OCI-LY7 (cell line): ENCODE results near the gene SLC30A7. TPM values are rescaled to one million over a fixed set of nuclear protein-coding genes. Genes with fewer than 3 reads are reported as not detected.

ENCODE experiments used
- BruUV-seq: library from RNA; stranded (reverse); fragments of 400-500 nt; replicated peaks from 2 replicates; lab custom pipeline; 2021; lab: Mats Ljungman, UMichigan
- CTCF ChIA-PET: fragments of 300-600 bp; sonication (Branson Sonifier 250); formaldehyde crosslinking; loops from one replicate; lab custom pipeline; 2022; ENCODE audit warnings: antibody characterized with exemption; ENCODE audit not compliant: unreplicated experiment; lab: Charles Lee
- POLR2A ChIA-PET: fragments of 300-600 bp; sonication (Branson Sonifier 250); formaldehyde crosslinking; loops from one replicate; lab custom pipeline; 2022; ENCODE audit warnings: antibody characterized with exemption; lab: Charles Lee
- DNase-seq: peaks from one replicate; pipeline ENCODE4 v3.0.0-alpha.2; 2015; ENCODE audit warnings: low spot score
- H2AFZ ChIP-seq: fragments of 200-600 bp; sonication (generic), shearing (Covaris generic); 2 replicates; pipeline ENCODE4 v1.6.1; 2014; ENCODE audit warnings: mild to moderate bottlenecking, antibody characterized with exemption, low read length, moderate library complexity
- H3K27ac ChIP-seq: fragments of 200-600 bp; sonication (generic); 2 replicates; pipeline ENCODE4 v1.5.1; 2014; ENCODE audit warnings: mixed run types, low read depth, mild to moderate bottlenecking, moderate library complexity, low read length, inconsistent platforms; ENCODE audit not compliant: poor library complexity, severe bottlenecking
- H3K36me3 ChIP-seq: fragments of 200-600 bp; sonication (generic); 2 replicates; pipeline ENCODE4 v1.6.1; 2014; ENCODE audit warnings: mild to moderate bottlenecking, antibody characterized with exemption, low read length, moderate library complexity, mixed read lengths; ENCODE audit not compliant: insufficient read depth
- H3K4me1 ChIP-seq: fragments of 200-600 bp; sonication (generic); 2 replicates; pipeline ENCODE4 v1.5.1; 2014; ENCODE audit warnings: mild to moderate bottlenecking, low read length; ENCODE audit not compliant: insufficient read depth, poor library complexity, severe bottlenecking
- H3K4me2 ChIP-seq: fragments of 200-600 bp; sonication (generic); 2 replicates; pipeline ENCODE4 v1.6.1; 2014; ENCODE audit warnings: mild to moderate bottlenecking, low read length
- H3K4me3 ChIP-seq: fragments of 200-600 bp; sonication (generic); 2 replicates; pipeline ENCODE4 v1.5.1; 2014; ENCODE audit warnings: mild to moderate bottlenecking, low read depth, low read length; ENCODE audit not compliant: poor library complexity, severe bottlenecking
- H3K79me2 ChIP-seq: fragments of 200-600 bp; sonication (generic); 2 replicates; pipeline ENCODE4 v1.6.1; 2016; ENCODE audit warnings: low read depth, mild to moderate bottlenecking, low read length, moderate library complexity, mixed read lengths; ENCODE audit not compliant: insufficient read depth
- H3K9me2 ChIP-seq: fragments of 200-600 bp; sonication (generic); 2 replicates; pipeline ENCODE4 v1.6.1; 2016; ENCODE audit warnings: mild to moderate bottlenecking, low read length, mixed read lengths; ENCODE audit not compliant: insufficient read depth
- H3K9me3 ChIP-seq: fragments of 200-600 bp; sonication (generic); 2 replicates; pipeline ENCODE4 v1.6.1; 2014; ENCODE audit warnings: mild to moderate bottlenecking, mixed run types, low read length, mixed read lengths
- H4K20me1 ChIP-seq: fragments of 200-600 bp; sonication (generic); 2 replicates; pipeline ENCODE4 v1.6.1; 2014; ENCODE audit warnings: mild to moderate bottlenecking, antibody characterized with exemption, low read length, moderate library complexity, mixed read lengths; ENCODE audit not compliant: insufficient read depth
- EZH2phosphoT487 ChIP-seq: fragments of 200-600 bp; sonication (generic); IDR thresholded peaks from 2 replicates; pipeline ENCODE4 v1.6.1; 2018; ENCODE audit warnings: low read depth, borderline replicate concordance, mild to moderate bottlenecking, mixed run types, antibody characterized with exemption, low read length, moderate library complexity, mixed read lengths
- intact Hi-C: fragments of 100-400 bp; cut with micrococcal nuclease; formaldehyde crosslinking; loops from one replicate; pipeline ENCODE4 v1.10.0; 2022; ENCODE audit not compliant: unreplicated experiment
- total RNA-seq, 2 experiments: library from RNA; depleted of rRNA in 1 of 2; stranded (reverse); fragments of >200 nt in 1 of 2; shearing (Covaris generic) in 1 of 2; gene quantifications; 2 replicates each; pipeline ENCODE4 v1.2.3, GENCODE V29; 2014 to 2022
- TF ChIP-seq, protein P1 (sequence below): fragments of 200-600 bp; sonication (generic); conservative IDR thresholded peaks from 2 replicates; pipeline ENCODE4 v1.5.1; 2014; ENCODE audit warnings: mild to moderate bottlenecking, antibody characterized with exemption, low read length, moderate library complexity, mixed read lengths

SLC30A7 gene
- total RNA-seq, 2 experiments from 2014 or later, result 8.6 to 15.3 TPM

DNA sequence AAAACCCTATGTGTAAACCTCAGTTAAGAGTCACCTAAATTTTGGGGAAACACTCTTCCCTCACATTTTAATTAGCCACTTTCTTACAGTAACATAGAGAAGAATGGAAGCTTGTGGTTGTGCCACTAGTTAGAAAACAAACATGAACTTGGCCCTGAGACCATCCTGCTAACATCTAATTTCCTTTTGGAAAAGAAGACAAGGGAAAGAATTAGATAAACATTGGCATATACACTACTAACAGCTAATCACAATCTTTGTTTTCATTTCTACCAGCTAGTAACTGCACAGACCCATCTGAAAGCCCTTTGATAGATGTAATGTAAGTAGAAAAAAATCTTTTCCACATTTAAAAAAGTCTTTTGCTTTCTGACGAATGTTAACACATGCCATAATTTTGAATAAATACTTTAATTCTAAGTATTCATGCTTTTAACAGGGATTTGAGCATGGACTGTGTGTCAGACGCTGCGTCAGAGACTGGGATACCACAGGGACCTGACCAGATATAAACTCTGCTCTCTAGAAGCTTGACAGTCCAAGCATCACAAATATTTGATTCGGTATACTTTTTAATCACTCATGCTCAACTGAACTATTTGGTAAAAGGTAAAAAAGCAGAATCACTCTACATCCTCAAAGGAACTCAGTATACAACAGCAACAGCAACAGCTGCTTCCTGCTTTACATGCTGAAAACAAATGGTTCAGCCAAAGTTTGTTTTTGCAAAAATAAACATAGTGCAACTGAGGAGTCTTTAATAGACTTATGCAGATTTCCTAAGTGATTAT lies 99.5 kb downstream of the SLC30A7 start:
- intact Hi-C loops, result no loop called here
- Histone ChIP-seq H3K9me3 (no peaks in the 10 kb centered on the region), H2AFZ (no peak overlapping the region), H3K4me1 (no peaks in the 10 kb centered on the region), H3K79me2 (no peaks in the 10 kb centered on the region), H3K9me2 (no peaks in the 10 kb centered on the region), H3K36me3 (peaks cover 77% of the 10 kb centered on the region), H3K4me3 (no peak overlapping the region), H4K20me1 (no peaks in the 10 kb centered on the region), H3K27ac (no peak overlapping the region), H3K4me2 (no peak overlapping the region)
- TF ChIP-seq, protein P1, sequence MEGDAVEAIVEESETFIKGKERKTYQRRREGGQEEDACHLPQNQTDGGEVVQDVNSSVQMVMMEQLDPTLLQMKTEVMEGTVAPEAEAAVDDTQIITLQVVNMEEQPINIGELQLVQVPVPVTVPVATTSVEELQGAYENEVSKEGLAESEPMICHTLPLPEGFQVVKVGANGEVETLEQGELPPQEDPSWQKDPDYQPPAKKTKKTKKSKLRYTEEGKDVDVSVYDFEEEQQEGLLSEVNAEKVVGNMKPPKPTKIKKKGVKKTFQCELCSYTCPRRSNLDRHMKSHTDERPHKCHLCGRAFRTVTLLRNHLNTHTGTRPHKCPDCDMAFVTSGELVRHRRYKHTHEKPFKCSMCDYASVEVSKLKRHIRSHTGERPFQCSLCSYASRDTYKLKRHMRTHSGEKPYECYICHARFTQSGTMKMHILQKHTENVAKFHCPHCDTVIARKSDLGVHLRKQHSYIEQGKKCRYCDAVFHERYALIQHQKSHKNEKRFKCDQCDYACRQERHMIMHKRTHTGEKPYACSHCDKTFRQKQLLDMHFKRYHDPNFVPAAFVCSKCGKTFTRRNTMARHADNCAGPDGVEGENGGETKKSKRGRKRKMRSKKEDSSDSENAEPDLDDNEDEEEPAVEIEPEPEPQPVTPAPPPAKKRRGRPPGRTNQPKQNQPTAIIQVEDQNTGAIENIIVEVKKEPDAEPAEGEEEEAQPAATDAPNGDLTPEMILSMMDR, result no peak
- no peak for TF ChIP-seq EZH2phosphoT487
- DNase-seq, result peak; percentile 2
- no TSS peak for BruUV-seq
- ChIA-PET POLR2A (interaction anchor here (0.8 to 1.3 kb wide), 4 partner anchors 34 to 1079 kb away, joined by 3 to 4 read pairs (median 3); no protein-coding TSS in a partner anchor), CTCF (no interaction called here)

DNA sequence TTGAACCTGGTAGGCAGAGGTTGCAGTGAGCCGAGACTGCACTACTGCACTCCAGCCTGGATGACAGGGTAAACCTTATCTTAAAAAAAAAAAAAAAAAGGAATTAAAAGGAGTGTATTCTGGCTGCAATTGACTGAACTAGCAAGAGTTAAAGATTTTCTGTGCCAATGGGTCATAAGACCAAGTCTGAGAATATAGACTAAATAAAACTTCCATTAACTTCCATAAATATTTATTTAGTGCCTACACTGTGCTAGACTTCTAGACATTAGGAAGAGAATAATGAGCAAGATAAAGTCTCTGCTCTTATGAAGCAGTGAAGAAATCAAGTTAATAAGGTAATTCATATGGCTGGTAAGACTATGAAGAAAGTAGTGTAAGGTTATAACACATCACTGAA lies 102.5 kb downstream of the SLC30A7 start:
- H2AFZ ChIP-seq, result no peak overlapping the region
- peaks cover 74% of the 10 kb centered on the region for H3K36me3 ChIP-seq
- H3K79me2 ChIP-seq, result no peaks in the 10 kb centered on the region
- BruUV-seq, result no TSS peak
- no peak overlapping the region for H3K27ac ChIP-seq
- no peaks in the 10 kb centered on the region for H4K20me1 ChIP-seq
- DNase-seq, result no peak
- H3K9me3 ChIP-seq, result no peaks in the 10 kb centered on the region
- peaks cover 8% of the 10 kb centered on the region for H3K4me1 ChIP-seq
- H3K4me2 ChIP-seq, result no peak overlapping the region
- ChIA-PET CTCF (no interaction called here), POLR2A (no interaction called here)
- no peak overlapping the region for H3K4me3 ChIP-seq
- TF ChIP-seq EZH2phosphoT487, result no peak
- TF ChIP-seq, protein P1, result no peak
- intact Hi-C loops, result no loop called here
- no peaks in the 10 kb centered on the region for H3K9me2 ChIP-seq
